Activated CD8-positive, alpha-beta memory T cell treated with anti-CD3 and anti-CD28 coated beads for 4 hours (primary cell): Measurements from ENCODE around the gene TRERF1.

Experiments used
- DNase-seq, 2 donors: peaks; one replicate each; pipeline ENCODE4 v3.0.0-alpha.2; 2020; ENCODE audit warnings: low read depth in 2 of 2

The TRERF1 gene

GRCh38 chr6:42249279-42249678 is 202.4 kb downstream of the TRERF1 start:
- no peak for DNase-seq

- no peak for DNase-seq
Observed at GRCh38 chr6:42243046-42243445, 208.7 kb downstream of the TRERF1 start.

- no peak for DNase-seq
Observed at GRCh38 chr6:42241915-42242314, 209.8 kb downstream of the TRERF1 start.

- no peak for DNase-seq
Observed at GRCh38 chr6:42239736-42240375, 211.9 kb downstream of the TRERF1 start.

GRCh38 chr6:42239333-42239732 is 212.4 kb downstream of the TRERF1 start:
- DNase-seq = no peak

GRCh38 chr6:42237857-42238256 is 213.9 kb downstream of the TRERF1 start:
- DNase-seq = no peak

GRCh38 chr6:42236682-42237473 is 214.8 kb downstream of the TRERF1 start:
- no peak for DNase-seq

GRCh38 chr6:42236030-42236429 is 215.7 kb downstream of the TRERF1 start:
- DNase-seq = no peak

GRCh38 chr6:42232035-42232434 is 219.7 kb downstream of the TRERF1 start:
- no peak for DNase-seq

GRCh38 chr6:42230345-42231321 is 221.1 kb downstream of the TRERF1 start:
- DNase-seq = no peak

- DNase-seq = no peak
Observed at GRCh38 chr6:42229506-42230119, 222.1 kb downstream of the TRERF1 start.

GRCh38 chr6:42228305-42228704 is 223.4 kb downstream of the TRERF1 start:
- no peak for DNase-seq

- DNase-seq = no peak
Observed at GRCh38 chr6:42227173-42227850, 224.4 kb downstream of the TRERF1 start.

GRCh38 chr6:42226645-42227143 is 225.0 kb downstream of the TRERF1 start:
- no peak for DNase-seq

GRCh38 chr6:42226161-42226611 is 225.5 kb downstream of the TRERF1 start:
- DNase-seq = no peak

- no peak for DNase-seq
Observed at GRCh38 chr6:42225419-42225818, 226.3 kb downstream of the TRERF1 start.

GRCh38 chr6:42225029-42225339 is 226.7 kb downstream of the TRERF1 start:
- DNase-seq = no peak

GRCh38 chr6:42224222-42225028 is 227.3 kb downstream of the TRERF1 start:
- DNase-seq = no peak

- no peak for DNase-seq
Observed at GRCh38 chr6:42222448-42222847, 229.3 kb downstream of the TRERF1 start.

GRCh38 chr6:42221546-42221945 is 230.2 kb downstream of the TRERF1 start:
- DNase-seq = no peak
